K562 (cell line): Measurements from ENCODE around the gene CHURC1. TPM values are rescaled to one million over a fixed set of nuclear protein-coding genes. Genes with fewer than 3 reads are reported as not detected.

Experiments used
- polyA plus RNA-seq, 8 experiments: library from polyadenylated mRNA; depleted of rRNA in 4 of 8; stranded (reverse) in 5 of 8; unstranded in 3 of 8; fragments of >200 nt; fragmentation: Nextera tagmentation in 2 of 8; fragmentation: Illumina TruSeq in 1 of 8; extraction: Ambion mirVana in 2 of 8; extraction: Trizol in 1 of 8; gene quantifications; 2 replicates each; pipeline versions ENCODE4 v1.2.1 to v1.2.3, GENCODE V29; 2011 to 2014; ENCODE audit warnings: inconsistent platforms in 1 of 8, missing spikeins in 1 of 8
- total RNA-seq, 7 experiments: library from RNA; depleted of rRNA in 6 of 7; stranded (reverse); fragments of >200 nt in 6 of 7; fragmentation: Illumina TruSeq in 2 of 7; extraction: Trizol in 2 of 7; gene quantifications; 2 replicates each; pipeline versions ENCODE4 v1.2.1 to v1.2.3, GENCODE V29; 2011 to 2021; ENCODE audit warnings: low replicate concordance in 1 of 7
- TF ChIP-seq, protein P1 (sequence below), 2 experiments: fragments of 450-650 bp; IDR thresholded peaks; 2 replicates each; pipeline ENCODE4 v1.6.1; 2016; ENCODE audit warnings: mild to moderate bottlenecking in 2 of 2, borderline replicate concordance in 1 of 2, low read depth in 1 of 2, moderate library complexity in 1 of 2
- TF ChIP-seq, protein P2 (sequence below): IDR thresholded peaks from 2 replicates; pipeline ENCODE4 v1.6.1; 2012; ENCODE audit warnings: low read depth, low read length, improper control_type of control experiment, borderline replicate concordance

The CHURC1 gene
- total and polyA plus RNA-seq, 9 of the 15 experiments (the other 6 are each of a cell fraction or from before 2014, with no cell fraction given): 27.3 to 239 (median 45.6) TPM

GRCh38 chr14:64968167-64968566 is 53.9 kb downstream of the CHURC1 start (continued):
- TF ChIP-seq, protein P1, sequence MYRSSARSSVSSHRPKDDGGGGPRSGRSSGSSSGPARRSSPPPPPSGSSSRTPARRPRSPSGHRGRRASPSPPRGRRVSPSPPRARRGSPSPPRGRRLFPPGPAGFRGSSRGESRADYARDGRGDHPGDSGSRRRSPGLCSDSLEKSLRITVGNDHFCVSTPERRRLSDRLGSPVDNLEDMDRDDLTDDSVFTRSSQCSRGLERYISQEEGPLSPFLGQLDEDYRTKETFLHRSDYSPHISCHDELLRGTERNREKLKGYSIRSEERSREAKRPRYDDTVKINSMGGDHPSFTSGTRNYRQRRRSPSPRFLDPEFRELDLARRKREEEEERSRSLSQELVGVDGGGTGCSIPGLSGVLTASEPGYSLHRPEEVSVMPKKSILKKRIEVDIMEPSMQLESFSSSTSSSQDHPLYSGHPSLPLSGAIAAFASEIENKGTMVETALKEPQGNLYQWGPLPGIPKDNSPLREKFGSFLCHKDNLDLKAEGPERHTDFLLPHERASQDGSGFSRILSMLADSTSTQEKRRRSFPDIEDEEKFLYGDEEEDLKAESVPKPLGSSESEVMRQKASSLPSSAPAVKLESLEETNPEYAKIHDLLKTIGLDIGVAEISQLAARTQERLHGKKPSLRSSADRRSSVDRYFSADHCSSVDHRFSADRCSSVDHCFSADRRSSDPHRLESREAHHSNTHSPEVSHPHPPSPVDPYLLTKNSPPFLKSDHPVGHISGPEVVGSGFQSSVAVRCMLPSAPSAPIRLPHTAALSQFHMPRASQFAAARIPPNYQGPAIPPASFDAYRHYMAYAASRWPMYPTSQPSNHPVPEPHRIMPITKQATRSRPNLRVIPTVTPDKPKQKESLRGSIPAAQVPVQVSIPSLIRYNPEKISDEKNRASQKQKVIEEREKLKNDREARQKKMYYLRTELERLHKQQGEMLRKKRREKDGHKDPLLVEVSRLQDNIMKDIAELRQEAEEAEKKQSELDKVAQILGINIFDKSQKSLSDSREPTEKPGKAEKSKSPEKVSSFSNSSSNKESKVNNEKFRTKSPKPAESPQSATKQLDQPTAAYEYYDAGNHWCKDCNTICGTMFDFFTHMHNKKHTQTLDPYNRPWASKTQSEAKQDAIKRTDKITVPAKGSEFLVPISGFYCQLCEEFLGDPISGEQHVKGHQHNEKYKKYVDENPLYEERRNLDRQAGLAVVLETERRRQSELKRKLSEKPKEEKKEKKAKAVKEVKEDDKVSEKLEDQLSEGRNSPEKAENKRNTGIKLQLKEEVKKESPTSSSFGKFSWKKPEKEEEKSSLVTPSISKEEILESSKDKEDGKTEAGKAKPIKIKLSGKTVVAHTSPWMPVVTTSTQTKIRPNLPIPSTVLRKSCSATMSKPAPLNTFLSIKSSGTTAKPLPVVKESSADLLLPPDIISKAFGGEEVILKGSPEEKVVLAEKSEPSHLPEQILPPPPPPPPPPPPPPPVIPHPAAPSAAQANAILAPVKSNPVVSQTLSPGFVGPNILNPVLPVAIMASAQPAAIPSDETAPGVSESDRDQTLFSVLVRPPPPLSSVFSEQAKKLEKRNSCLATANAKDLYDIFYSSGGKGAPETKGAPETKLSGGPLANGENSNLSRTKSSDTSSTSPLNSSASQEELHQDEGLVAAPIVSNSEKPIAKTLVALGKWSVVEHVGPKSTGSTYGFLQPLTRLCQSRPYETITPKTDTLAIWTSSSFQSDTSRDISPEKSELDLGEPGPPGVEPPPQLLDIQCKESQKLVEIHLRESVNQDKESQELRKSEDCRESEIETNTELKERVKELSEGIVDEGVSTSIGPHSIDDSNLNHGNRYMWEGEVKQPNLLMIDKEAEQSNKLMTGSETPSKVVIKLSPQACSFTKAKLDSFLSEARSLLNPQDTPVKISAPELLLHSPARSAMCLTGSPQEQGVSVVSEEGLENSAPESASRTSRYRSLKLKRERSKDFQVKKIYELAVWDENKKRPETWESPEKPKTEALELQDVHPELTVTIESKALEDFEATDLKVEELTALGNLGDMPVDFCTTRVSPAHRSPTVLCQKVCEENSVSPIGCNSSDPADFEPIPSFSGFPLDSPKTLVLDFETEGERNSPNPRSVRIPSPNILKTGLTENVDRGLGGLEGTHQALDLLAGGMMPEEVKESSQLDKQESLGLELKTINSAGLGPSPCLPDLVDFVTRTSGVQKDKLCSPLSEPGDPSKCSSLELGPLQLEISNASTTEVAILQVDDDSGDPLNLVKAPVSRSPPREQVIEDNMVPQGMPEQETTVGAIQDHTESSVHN (IDR thresholded peaks at IDR 0.05; ENCODE audit: borderline replicate concordance in 1 of 2, low read depth in 1 of 2): no peak
- TF ChIP-seq, protein P2, sequence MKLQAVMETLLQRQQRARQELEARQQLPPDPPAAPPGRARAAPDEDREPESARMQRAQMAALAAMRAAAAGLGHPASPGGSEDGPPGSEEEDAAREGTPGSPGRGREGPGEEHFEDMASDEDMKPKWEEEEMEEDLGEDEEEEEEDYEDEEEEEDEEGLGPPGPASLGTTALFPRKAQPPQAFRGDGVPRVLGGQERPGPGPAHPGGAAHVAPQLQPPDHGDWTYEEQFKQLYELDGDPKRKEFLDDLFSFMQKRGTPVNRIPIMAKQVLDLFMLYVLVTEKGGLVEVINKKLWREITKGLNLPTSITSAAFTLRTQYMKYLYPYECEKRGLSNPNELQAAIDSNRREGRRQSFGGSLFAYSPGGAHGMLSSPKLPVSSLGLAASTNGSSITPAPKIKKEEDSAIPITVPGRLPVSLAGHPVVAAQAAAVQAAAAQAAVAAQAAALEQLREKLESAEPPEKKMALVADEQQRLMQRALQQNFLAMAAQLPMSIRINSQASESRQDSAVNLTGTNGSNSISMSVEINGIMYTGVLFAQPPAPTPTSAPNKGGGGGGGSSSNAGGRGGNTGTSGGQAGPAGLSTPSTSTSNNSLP: no peak
